ENCODE results near the gene NAT10.

GRCh38 chr11:34194576-34195335, 89.3 kb downstream of the NAT10 start:
- TF ChIP-seq POLR2A (IDR thresholded peaks at IDR 0.05; ENCODE audit: low read length) (no peak), GATA1 (IDR thresholded peaks at IDR 0.05; ENCODE audit: low read depth, low read length) (no peak)
